Cardiac muscle cell (in vitro differentiated cells and primary cell): ENCODE results near the gene FAXDC2. TPM values are rescaled to one million over a fixed set of nuclear protein-coding genes. Genes with fewer than 3 reads are reported as not detected.
A peak's percentile ranks its signal among the peaks of the same experiment; 100 is the strongest.

Experiments used
- DNase-seq, 2 donors: peaks; one replicate each; pipeline versions ENCODE4 v3.0.0 to v3.0.0-alpha.2; 2010 to 2017; ENCODE audit warnings: low read depth in 1 of 2, low spot score in 1 of 2
- H3K27ac ChIP-seq: fragments of 200-600 bp; sonication (generic); 2 replicates; pipeline ENCODE4 v1.5.1; 2016
- H3K27me3 ChIP-seq: fragments of 200-600 bp; sonication (generic); 2 replicates; pipeline ENCODE4 v1.6.0; 2016; ENCODE audit warnings: control low read depth
- H3K36me3 ChIP-seq: fragments of 200-600 bp; sonication (generic); 2 replicates; pipeline ENCODE4 v1.5.1; 2016; ENCODE audit warnings: control low read depth
- H3K4me1 ChIP-seq: fragments of 200-600 bp; sonication (generic); 2 replicates; pipeline ENCODE4 v1.8.1; 2017; ENCODE audit warnings: low read depth, mild to moderate bottlenecking, mixed run types
- H3K4me3 ChIP-seq: fragments of 200-600 bp; sonication (generic); 2 replicates; pipeline ENCODE4 v1.5.1; 2016; ENCODE audit warnings: mild to moderate bottlenecking
- H3K9me3 ChIP-seq: fragments of 200-600 bp; sonication (generic); 2 replicates; pipeline ENCODE4 v1.5.1; 2017; ENCODE audit warnings: low read depth, mild to moderate bottlenecking, control low read depth
- polyA plus RNA-seq: library from polyadenylated mRNA; unstranded; fragments of >200 nt; fragmentation: Nextera tagmentation; extraction: Ambion mirVana; gene quantifications from 2 replicates; pipeline ENCODE4 v1.2.1, GENCODE V29; 2016
- total RNA-seq: library from RNA; depleted of rRNA; stranded (reverse); fragments of >200 nt; gene quantifications from 2 replicates; pipeline ENCODE4 v1.2.3, GENCODE V29; 2016
- TF ChIP-seq, protein P1 (sequence below): IDR thresholded peaks from 2 replicates; pipeline ENCODE4 v1.5.1; 2012; ENCODE audit warnings: low read depth, mild to moderate bottlenecking, low read length

FAXDC2 gene
- total and polyA plus RNA-seq, 2 experiments from 2014 or later = 25.1 to 39.4 TPM

DNA sequence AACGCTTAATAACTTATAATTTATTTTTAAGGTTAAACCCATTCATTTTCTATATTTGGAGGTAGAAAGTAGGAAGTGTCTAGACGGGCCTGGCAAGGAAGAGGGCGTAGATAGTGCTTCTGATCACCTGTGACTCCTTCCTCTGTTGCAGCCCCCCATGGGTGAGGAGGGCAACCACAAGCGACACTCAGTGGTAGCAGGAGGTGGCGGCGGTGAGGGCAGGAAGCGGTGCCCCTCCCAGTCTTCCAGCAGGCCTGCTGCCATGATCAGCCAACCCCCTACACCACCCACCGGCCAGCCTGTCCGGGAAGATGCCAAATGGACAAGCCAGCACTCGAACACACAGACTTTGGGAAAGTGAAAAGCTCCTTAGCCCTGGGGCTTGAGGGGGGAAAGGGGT is 36.7 kb downstream of the FAXDC2 start:
- no peak overlapping the region for H3K27ac ChIP-seq
- no peaks in the 10 kb centered on the region for H3K9me3 ChIP-seq
- H3K36me3 ChIP-seq = peaks cover 47% of the 10 kb centered on the region
- no peak overlapping the region for H3K4me3 ChIP-seq
- DNase-seq = no peak
- H3K27me3 ChIP-seq = no peaks in the 10 kb centered on the region
- TF ChIP-seq, protein P1, sequence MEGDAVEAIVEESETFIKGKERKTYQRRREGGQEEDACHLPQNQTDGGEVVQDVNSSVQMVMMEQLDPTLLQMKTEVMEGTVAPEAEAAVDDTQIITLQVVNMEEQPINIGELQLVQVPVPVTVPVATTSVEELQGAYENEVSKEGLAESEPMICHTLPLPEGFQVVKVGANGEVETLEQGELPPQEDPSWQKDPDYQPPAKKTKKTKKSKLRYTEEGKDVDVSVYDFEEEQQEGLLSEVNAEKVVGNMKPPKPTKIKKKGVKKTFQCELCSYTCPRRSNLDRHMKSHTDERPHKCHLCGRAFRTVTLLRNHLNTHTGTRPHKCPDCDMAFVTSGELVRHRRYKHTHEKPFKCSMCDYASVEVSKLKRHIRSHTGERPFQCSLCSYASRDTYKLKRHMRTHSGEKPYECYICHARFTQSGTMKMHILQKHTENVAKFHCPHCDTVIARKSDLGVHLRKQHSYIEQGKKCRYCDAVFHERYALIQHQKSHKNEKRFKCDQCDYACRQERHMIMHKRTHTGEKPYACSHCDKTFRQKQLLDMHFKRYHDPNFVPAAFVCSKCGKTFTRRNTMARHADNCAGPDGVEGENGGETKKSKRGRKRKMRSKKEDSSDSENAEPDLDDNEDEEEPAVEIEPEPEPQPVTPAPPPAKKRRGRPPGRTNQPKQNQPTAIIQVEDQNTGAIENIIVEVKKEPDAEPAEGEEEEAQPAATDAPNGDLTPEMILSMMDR = no peak
- H3K4me1 ChIP-seq = no peaks in the 10 kb centered on the region

DNA sequence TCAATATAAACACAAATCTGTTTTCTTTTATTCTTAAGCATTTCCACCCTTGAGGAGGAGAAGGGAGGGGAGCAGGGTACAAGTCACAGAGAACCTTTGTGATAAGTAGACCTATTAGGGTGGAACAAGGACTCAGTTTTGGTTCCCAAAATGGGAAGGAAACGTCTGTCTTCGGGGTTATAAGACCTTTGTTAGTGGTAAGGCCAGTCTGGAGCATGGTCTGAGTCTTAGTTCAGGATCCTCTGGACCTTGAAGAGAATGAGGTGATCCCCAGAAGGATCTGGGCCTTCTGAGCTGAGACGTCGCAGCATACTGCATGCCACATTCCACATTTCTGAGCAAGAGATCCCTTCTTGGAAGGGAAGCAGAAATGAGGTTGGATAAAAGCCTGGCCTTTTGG is 37.2 kb downstream of the FAXDC2 start:
- no peaks in the 10 kb centered on the region for H3K27me3 ChIP-seq
- DNase-seq = no peak
- no peaks in the 10 kb centered on the region for H3K4me1 ChIP-seq
- H3K27ac ChIP-seq = no peak overlapping the region
- TF ChIP-seq, protein P1 = no peak
- peaks cover 48% of the 10 kb centered on the region for H3K36me3 ChIP-seq
- H3K4me3 ChIP-seq = no peak overlapping the region
- H3K9me3 ChIP-seq = no peaks in the 10 kb centered on the region

DNA sequence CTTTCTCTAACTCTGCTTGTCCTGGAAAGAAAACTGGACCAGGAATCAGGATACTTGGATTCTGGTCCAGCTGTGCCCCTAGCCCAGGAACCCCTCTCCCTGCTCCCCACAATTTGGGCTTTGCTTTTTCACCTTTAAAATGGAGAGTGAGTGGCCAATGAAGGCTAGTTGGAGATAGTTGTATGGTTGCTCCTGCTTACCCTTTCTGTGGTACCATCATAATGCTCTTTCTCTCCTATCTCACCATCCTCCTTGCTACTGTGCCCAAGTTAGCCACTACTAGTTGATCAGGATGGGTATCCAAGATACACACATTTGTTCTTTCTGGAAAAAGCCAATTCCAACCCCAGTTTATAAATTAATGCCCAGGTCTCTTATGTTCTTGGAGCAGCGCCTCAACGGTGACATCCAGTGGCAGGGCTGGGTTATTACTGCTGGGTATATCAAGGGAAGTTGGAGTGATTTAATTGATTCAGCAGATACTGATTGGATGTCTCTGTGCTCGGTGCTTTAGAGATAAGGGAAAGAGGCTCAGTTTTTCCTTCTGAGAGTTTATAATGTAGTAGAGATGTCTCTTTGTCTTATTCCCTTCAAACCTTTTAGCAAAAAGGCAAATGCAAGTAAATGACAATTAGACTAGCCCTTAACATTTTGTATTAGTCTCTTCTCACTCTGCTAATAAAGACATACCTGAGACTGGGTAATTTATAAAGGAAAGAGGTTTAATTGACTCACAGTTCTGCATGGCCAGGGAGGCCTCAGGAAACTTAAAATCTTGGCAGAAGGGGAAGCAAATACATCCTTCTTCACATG is 38.5 kb downstream of the FAXDC2 start:
- no peaks in the 10 kb centered on the region for H3K4me1 ChIP-seq
- H3K27ac ChIP-seq = no peak overlapping the region
- no peaks in the 10 kb centered on the region for H3K9me3 ChIP-seq
- no peak overlapping the region for H3K4me3 ChIP-seq
- H3K27me3 ChIP-seq = no peaks in the 10 kb centered on the region
- DNase-seq = peak; percentile 39 to 80
- peaks cover 51% of the 10 kb centered on the region for H3K36me3 ChIP-seq
- TF ChIP-seq, protein P1 = peak; percentile 92

DNA sequence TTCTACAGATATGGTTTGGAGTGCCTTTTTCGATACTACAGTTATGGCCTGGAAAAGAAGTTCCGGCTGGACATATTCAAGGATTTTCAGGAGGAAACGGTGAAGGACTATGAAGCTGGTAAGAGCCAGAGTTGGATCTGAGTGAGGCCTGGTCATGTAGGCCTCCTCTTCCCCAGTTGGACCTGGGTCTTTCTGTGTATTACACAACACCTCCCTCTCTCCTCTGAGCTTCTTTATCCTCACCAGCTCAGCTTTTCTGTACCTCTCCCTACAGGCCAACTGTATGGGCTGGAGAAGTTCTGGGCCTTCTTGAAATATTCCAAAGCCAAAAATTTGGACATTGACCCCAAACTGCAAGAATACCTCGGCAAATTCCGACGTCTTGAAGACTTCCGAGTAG is 39.2 kb downstream of the FAXDC2 start:
- TF ChIP-seq, protein P1 = no peak
- DNase-seq = no peak
- H3K27ac ChIP-seq = peak overlapping the region; percentile 50
- H3K4me3 ChIP-seq = no peak overlapping the region
- H3K4me1 ChIP-seq = no peaks in the 10 kb centered on the region
- no peaks in the 10 kb centered on the region for H3K27me3 ChIP-seq
- H3K9me3 ChIP-seq = no peaks in the 10 kb centered on the region
- H3K36me3 ChIP-seq = peaks cover 56% of the 10 kb centered on the region

DNA sequence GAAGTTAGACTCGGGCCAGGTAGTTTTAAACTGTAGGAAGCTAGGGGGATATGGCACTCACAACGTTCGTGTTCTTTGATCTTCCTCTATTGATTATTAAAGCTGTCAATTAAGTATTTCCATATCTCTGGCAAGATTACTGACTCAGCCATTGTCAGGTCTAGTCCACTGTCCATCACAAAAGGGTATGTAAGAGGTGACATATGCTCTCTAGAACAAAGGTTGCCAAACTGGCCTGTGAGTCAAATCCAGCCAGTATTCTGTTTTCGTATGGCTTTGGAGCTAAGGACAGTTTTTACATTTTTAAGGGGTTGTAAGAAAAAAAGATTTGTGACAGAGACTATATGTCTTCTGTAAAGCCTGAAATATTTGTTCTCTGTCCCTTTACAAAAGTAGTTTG is 44.2 kb downstream of the FAXDC2 start:
- no peaks in the 10 kb centered on the region for H3K4me1 ChIP-seq
- no peak overlapping the region for H3K27ac ChIP-seq
- H3K36me3 ChIP-seq = peaks cover 79% of the 10 kb centered on the region
- no peak overlapping the region for H3K4me3 ChIP-seq
- TF ChIP-seq, protein P1 = no peak
- H3K9me3 ChIP-seq = no peaks in the 10 kb centered on the region
- DNase-seq = no peak
- H3K27me3 ChIP-seq = no peaks in the 10 kb centered on the region
